HG02973 (cell line): ENCODE data around the gene C1orf50.

Experiments used
- ATAC-seq: cut with Tn5 transposase; IDR thresholded peaks from one replicate; pipeline ENCODE4 v1.9.1; 2021; ENCODE audit warnings: moderate library complexity; ENCODE audit not compliant: unreplicated experiment

The C1orf50 gene

DNA sequence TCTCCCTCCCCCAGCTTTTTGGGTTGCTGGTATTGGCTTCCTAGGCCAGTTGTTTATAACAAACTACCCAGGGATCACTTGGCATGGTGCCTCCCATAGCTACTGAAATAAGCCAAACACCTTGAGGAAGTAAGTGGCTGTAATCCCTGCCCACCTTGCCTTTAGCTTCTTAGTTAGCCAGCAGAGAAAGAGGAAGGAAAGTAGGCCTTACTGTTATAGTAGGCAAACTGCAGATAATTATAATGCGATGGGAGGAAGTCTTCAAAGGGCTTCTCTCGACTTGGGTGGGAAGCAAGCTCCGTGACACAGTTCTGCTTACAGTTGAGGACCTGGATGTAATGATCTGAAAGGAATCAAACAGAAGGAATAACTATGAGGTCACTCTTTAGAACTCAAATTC, 8.4 kb upstream of the C1orf50 start:
- ATAC-seq, result no peak

DNA sequence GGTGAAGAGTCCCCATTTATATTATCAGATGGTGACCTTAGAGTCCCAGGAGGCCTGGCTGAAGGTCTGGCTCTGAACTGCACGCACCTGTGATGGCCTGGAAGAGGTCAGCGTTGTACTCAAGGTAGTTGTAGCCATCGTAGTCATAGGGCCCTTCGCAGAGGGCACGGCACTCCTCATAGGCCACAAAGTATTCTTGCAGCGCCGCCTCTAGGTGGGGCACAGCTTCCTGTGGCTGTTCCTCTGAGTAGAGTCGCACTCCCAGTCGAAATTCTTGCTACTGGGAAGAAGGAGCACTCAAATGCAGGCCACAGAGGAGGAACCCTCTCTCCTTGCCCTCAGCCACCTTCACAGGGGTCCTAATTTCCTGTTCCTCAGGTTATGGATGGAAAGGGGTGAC, 7.9 kb upstream of the C1orf50 start:
- no peak for ATAC-seq

DNA sequence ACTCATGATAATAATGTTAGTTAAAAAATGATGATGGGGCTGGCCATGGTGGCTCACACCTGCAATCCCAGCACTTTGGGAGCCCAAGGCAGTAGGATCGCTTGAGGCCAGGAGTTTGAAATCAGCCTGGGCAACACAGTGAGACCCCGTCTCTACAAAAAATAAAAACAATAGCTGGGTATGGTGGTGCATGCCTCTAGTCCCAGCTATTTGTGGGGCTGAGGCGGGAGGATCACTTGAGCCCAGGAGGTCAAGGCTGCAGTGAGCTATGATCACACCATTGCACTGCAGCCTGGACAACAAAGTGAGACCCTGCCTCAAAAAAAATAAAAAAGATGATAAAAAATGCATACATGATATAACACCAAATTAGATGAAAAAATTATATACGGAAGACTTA, 5.5 kb upstream of the C1orf50 start:
- ATAC-seq, result no peak

- ATAC-seq, result no peak
Observed at GRCh38 chr1:42762269-42762668, 4.8 kb upstream of the C1orf50 start.

DNA sequence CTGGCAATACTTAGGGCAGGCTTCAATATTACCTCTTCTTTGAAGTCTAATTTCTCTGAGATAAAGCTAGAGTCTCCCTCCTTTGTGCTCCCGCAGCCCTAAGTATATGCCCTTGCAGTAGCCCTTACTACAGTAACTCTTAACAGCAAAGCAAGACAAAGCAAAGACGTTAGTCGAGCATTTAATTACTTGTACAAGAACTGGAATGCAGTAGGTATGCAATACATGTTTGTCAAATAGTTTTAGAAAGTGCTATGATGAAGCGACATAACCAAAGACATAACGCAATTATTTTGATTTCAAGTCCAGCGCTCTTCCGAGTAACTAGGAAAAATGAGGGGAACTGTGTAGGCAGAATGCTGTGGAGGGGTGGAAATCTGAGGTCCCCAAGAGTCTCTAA, 1.8 kb upstream of the C1orf50 start:
- no peak for ATAC-seq

- peak; percentile 20 for ATAC-seq
Observed at GRCh38 chr1:42765832-42766740, 963 bp upstream of the C1orf50 start.

DNA sequence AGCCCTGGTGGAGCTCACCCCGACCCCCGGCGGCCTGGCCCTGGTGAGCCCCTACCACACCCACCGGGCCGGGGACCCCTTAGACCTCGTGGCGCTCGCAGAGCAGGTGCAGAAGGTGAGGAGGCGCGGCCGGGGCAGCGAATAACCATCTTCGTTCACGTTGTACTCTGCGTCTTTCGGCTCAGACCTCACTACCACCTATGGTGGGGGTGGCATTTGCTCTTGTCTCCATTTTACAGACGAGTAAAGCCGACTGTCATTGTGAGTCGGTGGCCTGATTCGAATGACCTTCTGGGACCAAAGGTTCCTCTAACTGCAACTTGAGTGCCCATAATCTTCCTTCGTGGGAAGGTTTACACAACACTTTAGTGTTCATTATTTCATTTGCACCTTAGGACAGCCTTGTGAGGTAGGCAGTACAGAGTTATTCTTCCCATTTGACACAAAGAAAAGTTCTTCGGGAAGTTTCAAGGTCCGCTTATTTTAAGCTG, 506 bp downstream of the C1orf50 start:
- ATAC-seq, result peak; percentile 22

DNA sequence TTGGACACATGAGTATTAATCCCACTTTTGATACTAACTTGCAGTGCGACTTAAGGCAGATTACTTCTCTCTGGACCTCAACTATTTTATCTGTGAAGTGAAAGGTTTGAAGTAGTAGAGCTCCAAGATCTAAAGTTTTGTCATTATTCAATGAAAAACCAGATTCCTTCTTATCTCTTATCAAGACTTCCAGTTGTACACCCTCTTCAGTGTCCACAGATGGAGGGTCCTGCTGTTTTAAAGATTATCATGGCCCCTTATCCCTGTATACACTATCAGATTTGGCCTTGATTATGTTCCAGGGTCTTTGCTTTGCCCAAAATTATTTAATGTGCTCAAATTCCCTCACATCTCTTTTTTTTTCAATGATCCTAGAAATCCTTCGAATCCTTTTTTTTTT, 1.1 kb downstream of the C1orf50 start:
- no peak for ATAC-seq

DNA sequence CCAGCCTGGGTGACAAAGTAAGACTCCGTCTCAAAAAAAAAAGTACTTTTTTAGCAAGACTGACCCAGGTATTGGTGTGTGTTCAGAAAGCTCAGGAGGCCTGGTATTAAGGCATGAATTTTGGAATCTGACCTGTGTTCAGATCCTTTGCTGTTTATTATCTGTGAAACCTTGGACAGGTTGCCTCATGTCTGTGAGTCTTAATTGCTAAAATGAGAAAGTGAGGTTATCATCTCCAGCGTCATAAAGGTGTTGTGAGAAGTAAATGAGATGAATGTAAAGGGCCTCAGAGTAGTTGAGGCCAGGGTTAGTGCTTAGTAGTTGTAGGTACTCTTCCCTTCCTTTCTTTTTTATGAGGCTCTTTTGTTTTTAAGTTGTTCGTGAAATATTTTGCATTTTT, 2.8 kb downstream of the C1orf50 start:
- ATAC-seq, result no peak

DNA sequence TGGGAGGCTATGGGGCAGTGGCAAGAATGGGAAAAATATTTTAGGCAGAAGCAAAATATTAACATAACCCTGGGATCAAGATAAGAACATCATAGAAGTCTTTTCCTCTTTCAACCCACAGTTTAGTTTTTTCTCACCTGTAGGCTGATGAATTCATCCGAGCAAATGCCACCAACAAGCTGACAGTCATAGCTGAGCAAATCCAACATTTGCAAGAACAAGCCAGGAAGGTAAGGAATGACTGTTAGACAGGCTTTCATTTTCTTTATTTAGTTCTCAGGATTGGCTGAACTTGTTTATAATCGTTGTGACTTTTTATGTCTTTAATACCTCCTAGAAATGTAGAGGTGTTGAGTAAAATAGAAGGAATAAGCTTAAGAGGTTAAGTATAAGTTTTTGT, 6.4 kb downstream of the C1orf50 start:
- ATAC-seq, result no peak

GRCh38 chr1:42774928-42775526, 8.0 kb downstream of the C1orf50 start:
- ATAC-seq, result no peak

DNA sequence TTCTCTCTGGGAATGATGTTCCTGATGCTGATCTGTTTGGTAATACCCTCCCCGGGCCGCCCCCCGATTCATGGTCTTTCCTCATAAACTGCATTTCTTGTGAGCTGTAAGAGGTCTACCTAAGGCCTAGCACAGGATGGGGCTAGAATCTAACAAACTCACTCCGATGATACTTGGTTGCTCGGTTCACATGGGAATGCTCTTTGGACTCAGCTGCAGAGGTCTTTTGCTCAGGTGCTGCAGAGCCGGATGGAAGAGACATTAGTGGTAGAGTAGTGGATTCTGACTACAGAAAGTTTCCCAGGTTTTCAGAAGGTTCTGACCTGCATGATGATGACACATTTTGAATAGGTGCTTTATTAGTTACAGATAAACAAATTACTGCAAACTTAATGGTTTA, 9.5 kb downstream of the C1orf50 start:
- no peak for ATAC-seq

GRCh38 chr1:42777852-42778251, 10.8 kb downstream of the C1orf50 start:
- ATAC-seq, result no peak

DNA sequence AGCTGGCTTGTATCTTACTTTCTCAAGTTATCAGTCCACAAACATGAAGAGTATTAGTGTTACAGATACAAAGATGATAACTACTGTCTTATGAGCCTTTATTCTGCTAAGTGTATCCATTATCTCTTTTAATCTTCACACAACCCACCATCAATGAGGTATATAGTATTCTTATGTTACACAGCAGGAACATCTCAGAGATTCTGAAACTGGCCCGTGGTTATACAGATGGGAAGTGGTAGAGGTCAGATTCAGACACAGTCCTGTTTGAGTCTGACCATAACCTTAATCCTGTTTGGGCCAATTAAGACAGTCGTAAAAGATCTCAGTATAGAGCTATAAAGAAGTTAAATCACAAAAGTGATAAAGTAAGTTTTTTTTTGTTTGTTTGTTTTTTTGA, 12.7 kb downstream of the C1orf50 start:
- ATAC-seq, result no peak

- no peak for ATAC-seq
Observed at GRCh38 chr1:42780176-42780575, 13.1 kb downstream of the C1orf50 start.

DNA sequence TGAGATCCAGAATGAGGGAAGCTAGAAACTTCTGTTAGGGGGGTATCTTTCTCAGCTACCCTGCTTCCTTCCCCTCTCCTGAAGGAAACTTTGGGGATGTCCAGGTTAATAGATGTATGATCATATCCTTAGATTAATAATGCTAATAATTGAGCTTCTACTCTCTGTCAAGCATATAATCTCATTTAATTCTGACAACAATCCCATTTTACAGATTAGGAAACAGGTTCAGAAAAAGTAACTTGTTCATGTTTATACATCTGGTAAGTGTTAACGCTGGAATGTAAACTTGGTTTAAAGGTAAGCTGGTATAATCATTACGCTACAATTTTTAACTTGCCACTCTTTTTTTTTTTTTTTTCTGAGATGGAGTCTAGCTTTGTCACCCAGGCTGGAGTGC, 16.0 kb downstream of the C1orf50 start:
- ATAC-seq, result no peak

GRCh38 chr1:42784547-42784945, 17.5 kb downstream of the C1orf50 start:
- no peak for ATAC-seq

- no peak for ATAC-seq
Observed at GRCh38 chr1:42784946-42785693, 18.1 kb downstream of the C1orf50 start, which contains the start of gene TMEM269. Gene TMEM269, plus strand, starts transcription at chr1:42784991. Its CDS starts 4,903 bp downstream, at chr1:42789894.

DNA sequence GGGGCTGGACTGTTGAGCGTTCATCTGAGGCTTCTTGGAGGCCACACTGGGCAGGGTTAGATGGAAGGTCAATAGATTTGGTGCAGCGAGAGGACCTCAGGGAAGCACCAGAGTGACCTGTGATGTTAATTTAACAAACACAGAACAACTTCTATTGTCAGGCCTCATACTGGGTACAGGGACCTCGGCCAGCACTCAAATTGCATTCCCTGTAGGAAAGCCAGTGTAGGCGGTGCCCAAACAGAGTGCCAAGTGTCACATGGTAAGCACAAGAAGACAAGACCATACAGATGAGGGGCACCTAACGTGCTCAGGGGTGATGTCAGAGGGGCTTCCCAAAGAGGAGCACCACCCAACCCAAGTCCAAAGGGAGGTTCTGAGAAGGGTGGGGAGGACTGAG, 19.0 kb downstream of the C1orf50 start:
- no peak for ATAC-seq

DNA sequence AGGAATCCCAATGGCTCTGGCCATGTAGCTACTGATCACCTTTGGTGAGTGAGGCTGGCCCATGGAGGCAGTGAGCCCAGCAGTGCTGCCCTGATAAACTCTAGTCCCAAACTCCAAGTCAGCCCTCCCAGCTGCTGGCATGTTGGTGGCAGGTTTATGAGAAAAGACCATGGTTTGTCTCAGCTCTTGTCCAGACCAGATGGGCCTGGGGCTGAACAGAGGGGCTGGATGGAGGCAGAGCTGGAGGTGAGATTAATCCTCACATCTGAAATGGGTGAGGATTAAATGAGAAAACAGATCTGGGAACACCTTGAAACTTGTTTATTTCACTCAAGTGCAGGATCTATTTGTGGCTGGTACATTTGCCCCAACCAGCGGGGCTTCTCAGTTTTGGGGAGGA, 21.0 kb downstream of the C1orf50 start:
- no peak for ATAC-seq

DNA sequence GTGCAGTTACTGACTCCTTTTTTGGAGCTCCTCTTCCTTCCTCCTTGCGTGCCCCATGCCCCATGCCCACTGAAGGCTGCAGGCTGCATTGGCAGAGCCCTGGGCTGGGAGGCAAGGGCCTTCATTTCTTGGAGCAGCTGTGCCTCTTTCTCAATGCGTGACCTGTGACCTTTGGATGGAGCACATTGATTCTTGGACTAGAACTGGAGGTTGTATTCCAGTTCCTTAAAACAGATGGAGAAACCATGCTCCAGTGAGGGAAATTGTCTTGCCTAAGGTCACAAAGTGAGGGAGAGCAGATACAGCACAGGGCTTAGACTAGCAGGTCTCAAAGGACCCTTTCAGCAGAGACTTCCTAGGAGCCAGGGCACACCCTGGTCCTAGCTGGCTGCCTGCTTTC, 26.8 kb downstream of the C1orf50 start:
- ATAC-seq, result no peak

- no peak for ATAC-seq
Observed at GRCh38 chr1:42797414-42797813, 30.4 kb downstream of the C1orf50 start.
